SU-DHL-6 (cell line): ENCODE measurements around the gene PSEN2.

Experiments used
- EZH2phosphoT487 ChIP-seq: fragments of 200-600 bp; sonication (generic), shearing (Covaris generic); conservative IDR thresholded peaks from 2 replicates; pipeline ENCODE4 v1.6.1; 2018; ENCODE audit warnings: mild to moderate bottlenecking, antibody characterized with exemption, low read length, moderate library complexity, mixed read lengths
- TF ChIP-seq, protein P1 (sequence below): fragments of 200-600 bp; sonication (generic); IDR thresholded peaks from one replicate; pipeline ENCODE4 v1.5.1; 2017; ENCODE audit warnings: antibody characterized with exemption, mild to moderate bottlenecking, low read length, moderate library complexity; ENCODE audit not compliant: insufficient read depth, poor library complexity, severe bottlenecking

DNA sequence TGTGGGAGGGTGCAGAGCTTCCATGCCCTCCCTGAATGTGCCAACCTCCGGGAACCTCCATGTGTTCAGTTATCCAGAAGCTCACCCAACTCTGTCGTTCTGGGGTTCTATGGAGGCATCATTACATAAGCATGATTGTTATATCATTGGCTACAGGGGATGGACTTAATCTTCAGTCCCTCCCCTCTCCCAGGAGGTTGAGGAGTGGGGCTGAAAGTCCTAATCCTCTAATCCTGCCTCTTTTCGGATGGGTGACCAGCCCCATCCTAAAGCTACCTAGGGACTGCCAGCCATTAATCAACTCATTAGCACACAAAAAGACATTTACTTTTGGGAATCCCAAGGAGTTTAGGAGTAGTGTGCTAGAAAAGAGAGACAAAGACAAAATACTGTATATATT, 32.0 kb upstream of the PSEN2 start:
- TF ChIP-seq, protein P1, sequence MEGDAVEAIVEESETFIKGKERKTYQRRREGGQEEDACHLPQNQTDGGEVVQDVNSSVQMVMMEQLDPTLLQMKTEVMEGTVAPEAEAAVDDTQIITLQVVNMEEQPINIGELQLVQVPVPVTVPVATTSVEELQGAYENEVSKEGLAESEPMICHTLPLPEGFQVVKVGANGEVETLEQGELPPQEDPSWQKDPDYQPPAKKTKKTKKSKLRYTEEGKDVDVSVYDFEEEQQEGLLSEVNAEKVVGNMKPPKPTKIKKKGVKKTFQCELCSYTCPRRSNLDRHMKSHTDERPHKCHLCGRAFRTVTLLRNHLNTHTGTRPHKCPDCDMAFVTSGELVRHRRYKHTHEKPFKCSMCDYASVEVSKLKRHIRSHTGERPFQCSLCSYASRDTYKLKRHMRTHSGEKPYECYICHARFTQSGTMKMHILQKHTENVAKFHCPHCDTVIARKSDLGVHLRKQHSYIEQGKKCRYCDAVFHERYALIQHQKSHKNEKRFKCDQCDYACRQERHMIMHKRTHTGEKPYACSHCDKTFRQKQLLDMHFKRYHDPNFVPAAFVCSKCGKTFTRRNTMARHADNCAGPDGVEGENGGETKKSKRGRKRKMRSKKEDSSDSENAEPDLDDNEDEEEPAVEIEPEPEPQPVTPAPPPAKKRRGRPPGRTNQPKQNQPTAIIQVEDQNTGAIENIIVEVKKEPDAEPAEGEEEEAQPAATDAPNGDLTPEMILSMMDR, result no peak
- no peak for TF ChIP-seq EZH2phosphoT487
